SK-N-SH (cell line): ENCODE measurements around the gene DSE.

Experiments used
- EP300 ChIP-seq, 2 experiments: IDR thresholded peaks; 2 replicates each; pipeline versions ENCODE4 v1.4.0 to v1.6.1; 2012; ENCODE audit warnings: borderline replicate concordance in 1 of 2, low read depth in 1 of 2, low read length in 1 of 2
- EZH2phosphoT487 ChIP-seq: fragments of 200-600 bp; sonication (generic); IDR thresholded peaks from 2 replicates; pipeline ENCODE4 v1.6.1; 2017; ENCODE audit warnings: low read depth, mixed run types, mild to moderate bottlenecking, antibody characterized with exemption, moderate library complexity, borderline replicate concordance
- MAX ChIP-seq: IDR thresholded peaks from 2 replicates; pipeline ENCODE4 v1.4.0; 2012; ENCODE audit warnings: low read depth
- NFIC ChIP-seq: IDR thresholded peaks from 2 replicates; pipeline ENCODE4 v1.4.0; 2012; ENCODE audit warnings: borderline replicate concordance
- NRF1 ChIP-seq: IDR thresholded peaks from 2 replicates; pipeline ENCODE4 v1.6.1; 2012; ENCODE audit warnings: low read depth, mild to moderate bottlenecking, low read length
- PBX3 ChIP-seq: IDR thresholded peaks from 2 replicates; pipeline ENCODE4; 2012
- POLR2AphosphoS5 ChIP-seq: IDR thresholded peaks from 2 replicates; pipeline ENCODE4 v1.6.1; 2012; ENCODE audit warnings: low read depth, low read length
- RFX5 ChIP-seq: IDR thresholded peaks from 2 replicates; pipeline ENCODE4 v1.6.1; 2012; ENCODE audit warnings: mild to moderate bottlenecking, improper control_type of control experiment, low read length
- TAF1 ChIP-seq: IDR thresholded peaks from 2 replicates; pipeline ENCODE4 v1.6.1; 2012; ENCODE audit warnings: low read depth, mild to moderate bottlenecking, low read length, moderate library complexity, borderline replicate concordance
- TF ChIP-seq, protein P1 (sequence below): fragments of 200-600 bp; sonication (generic); IDR thresholded peaks from 2 replicates; pipeline ENCODE4 v1.6.1; 2017; ENCODE audit warnings: antibody characterized with exemption, mild to moderate bottlenecking, moderate library complexity

- TF ChIP-seq, protein P1, sequence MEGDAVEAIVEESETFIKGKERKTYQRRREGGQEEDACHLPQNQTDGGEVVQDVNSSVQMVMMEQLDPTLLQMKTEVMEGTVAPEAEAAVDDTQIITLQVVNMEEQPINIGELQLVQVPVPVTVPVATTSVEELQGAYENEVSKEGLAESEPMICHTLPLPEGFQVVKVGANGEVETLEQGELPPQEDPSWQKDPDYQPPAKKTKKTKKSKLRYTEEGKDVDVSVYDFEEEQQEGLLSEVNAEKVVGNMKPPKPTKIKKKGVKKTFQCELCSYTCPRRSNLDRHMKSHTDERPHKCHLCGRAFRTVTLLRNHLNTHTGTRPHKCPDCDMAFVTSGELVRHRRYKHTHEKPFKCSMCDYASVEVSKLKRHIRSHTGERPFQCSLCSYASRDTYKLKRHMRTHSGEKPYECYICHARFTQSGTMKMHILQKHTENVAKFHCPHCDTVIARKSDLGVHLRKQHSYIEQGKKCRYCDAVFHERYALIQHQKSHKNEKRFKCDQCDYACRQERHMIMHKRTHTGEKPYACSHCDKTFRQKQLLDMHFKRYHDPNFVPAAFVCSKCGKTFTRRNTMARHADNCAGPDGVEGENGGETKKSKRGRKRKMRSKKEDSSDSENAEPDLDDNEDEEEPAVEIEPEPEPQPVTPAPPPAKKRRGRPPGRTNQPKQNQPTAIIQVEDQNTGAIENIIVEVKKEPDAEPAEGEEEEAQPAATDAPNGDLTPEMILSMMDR, result no peak
- TF ChIP-seq PBX3 (no peak), POLR2AphosphoS5 (no peak), EZH2phosphoT487 (no peak), EP300 (IDR thresholded peaks at IDR 0.05; ENCODE audit: borderline replicate concordance in 1 of 2, low read depth in 1 of 2, low read length in 1 of 2) (no peak), NFIC (no peak), TAF1 (no peak), RFX5 (no peak), NRF1 (no peak), MAX (no peak)
These were observed 41.6 kb upstream of the DSE start for GRCh38 chr6:116329156-116329555.
